K562 (cell line): ENCODE measurements around the gene HTR2A. TPM values are rescaled to one million over a fixed set of nuclear protein-coding genes. Genes with fewer than 3 reads are reported as not detected.

Experiments
- ATAC-seq: fragments of 200-7000 bp; cut with Tn5 transposase; 3 replicates; pipeline ENCODE4 v1.9.1; 2020; ENCODE audit warnings: moderate library complexity
- BruUV-seq: library from RNA; stranded (reverse); fragments of 400-500 nt; replicated peaks from 2 replicates; lab custom pipeline; 2021; lab: Mats Ljungman, UMichigan
- CTCF ChIA-PET: fragments of 300-600 bp; formaldehyde crosslinking; extraction: SDS; loops from one replicate; lab custom pipeline; 2021; ENCODE audit warnings: low intra/inter-chr PET ratio; lab: Yijun Ruan, JAX
- POLR2A ChIA-PET: fragments of 300-600, 350-650 bp; sonication (Branson Sonifier 250); formaldehyde crosslinking; extraction: SDS; loops from one replicate; lab custom pipeline; 2021; ENCODE audit warnings: antibody characterized with exemption, inconsistent platforms; lab: Yijun Ruan, JAX
- DNase-seq, 4 experiments: peaks; one replicate each; pipeline versions ENCODE4 v3.0.0 to v3.0.0-alpha.2; 2011 to 2018; ENCODE audit warnings: low spot score in 3 of 4, mixed read lengths in 3 of 4; ENCODE audit errors: extremely low read depth in 1 of 4
- FAIRE-seq: peaks from 2 replicates; lab custom pipeline; 2011; peaks lifted over from hg19 to GRCh38; lab: Jason Lieb, UNC
- H2AFZ ChIP-seq: 2 replicates; pipeline ENCODE4 v1.6.0; 2011; ENCODE audit warnings: low read depth, low read length, control low read depth, inconsistent platforms
- H3K27ac ChIP-seq: fragments of 200-600 bp; 3 replicates; pipeline ENCODE4 v1.8.0; 2011; ENCODE audit warnings: low read depth, mild to moderate bottlenecking, control low read depth, inconsistent platforms, low read length, moderate library complexity, mixed read lengths; ENCODE audit errors: extremely low read depth
- H3K27me3 ChIP-seq, 2 experiments: fragments of 300-600 bp in 1 of 2; 2 replicates in 1 of 2; 3 replicates in 1 of 2; pipeline versions ENCODE4 v1.6.0 to v1.8.0; 2011; ENCODE audit warnings: inconsistent platforms in 2 of 2, low read length in 2 of 2, mild to moderate bottlenecking in 1 of 2, mixed read lengths in 1 of 2, moderate library complexity in 1 of 2; ENCODE audit not compliant: control insufficient read depth in 2 of 2, insufficient read depth in 2 of 2
- H3K36me3 ChIP-seq: fragments of 300-600 bp; 3 replicates; pipeline ENCODE4 v1.8.0; 2011; ENCODE audit warnings: mild to moderate bottlenecking, low read length, inconsistent platforms; ENCODE audit not compliant: control insufficient read depth, insufficient read depth
- H3K4me1 ChIP-seq, 2 experiments: fragments of 200-600 bp in 1 of 2; replicated peaks in 1 of 2; 2 replicates in 1 of 2; 3 replicates in 1 of 2; pipeline versions ENCODE4 v1.5.1 to v1.8.0; 2011; ENCODE audit warnings: inconsistent platforms in 2 of 2, low read length in 2 of 2, mild to moderate bottlenecking in 1 of 2, mixed read lengths in 1 of 2, moderate library complexity in 1 of 2; ENCODE audit not compliant: control insufficient read depth in 2 of 2, insufficient read depth in 2 of 2
- H3K4me2 ChIP-seq: 2 replicates; pipeline ENCODE4 v1.6.1; 2011; ENCODE audit warnings: low read length, control low read depth, inconsistent platforms, mixed read lengths; ENCODE audit not compliant: insufficient read depth
- H3K4me3 ChIP-seq: fragments of 200-600 bp; sonication (generic), shearing (Covaris generic); 2 replicates; pipeline ENCODE4 v1.5.1; 2016; ENCODE audit warnings: control low read depth, inconsistent platforms
- H3K79me2 ChIP-seq: fragments of 200-600 bp; 3 replicates; pipeline ENCODE4 v1.8.0; 2011; ENCODE audit warnings: low read length, inconsistent platforms; ENCODE audit not compliant: control insufficient read depth, insufficient read depth
- H3K9ac ChIP-seq, 2 experiments: 2 replicates each; pipeline versions ENCODE4 v1.6.0 to v1.6.1; 2011; ENCODE audit warnings: low read depth in 2 of 2, low read length in 2 of 2, control low read depth in 1 of 2, inconsistent platforms in 1 of 2, mild to moderate bottlenecking in 1 of 2, mixed read lengths in 1 of 2; ENCODE audit not compliant: insufficient read depth in 1 of 2
- H3K9me1 ChIP-seq: one replicate; pipeline ENCODE4 v1.6.0; 2011; ENCODE audit warnings: inconsistent platforms, mild to moderate bottlenecking, low read length, moderate library complexity; ENCODE audit not compliant: control insufficient read depth, insufficient read depth
- H3K9me3 ChIP-seq: replicated peaks from 2 replicates; pipeline ENCODE4 v1.5.1; 2011; ENCODE audit warnings: low read depth, low read length, inconsistent platforms; ENCODE audit not compliant: control insufficient read depth, insufficient read depth
- H4K20me1 ChIP-seq: replicated peaks from 2 replicates; pipeline ENCODE4 v1.6.1; 2011; ENCODE audit warnings: low read length, inconsistent platforms, mixed read lengths; ENCODE audit not compliant: control insufficient read depth, insufficient read depth
- ARID2 ChIP-seq: fragments of 450-650 bp; IDR thresholded peaks from 2 replicates; pipeline ENCODE4 v1.6.1; 2017; ENCODE audit warnings: antibody characterized with exemption, mild to moderate bottlenecking
- FUS ChIP-seq: fragments of 200-400 bp; formaldehyde crosslinking; optimal IDR thresholded peaks from 2 replicates; pipeline ENCODE3; 2017; ENCODE audit warnings: low read depth, low read length
- HOXB6 ChIP-seq: fragments of 250-450 bp; sonication (Bioruptor Pico); IDR thresholded peaks from 2 replicates; pipeline ENCODE4 v1.5.1; 2022; ENCODE audit warnings: mild to moderate bottlenecking, borderline replicate concordance
- JUN ChIP-seq, 2 experiments: sonication (generic) in 1 of 2; formaldehyde crosslinking in 1 of 2; IDR thresholded peaks; 2 replicates each; pipeline versions ENCODE4 v1.6.1 to v1.8.0; 2012 to 2022; ENCODE audit warnings: borderline replicate concordance in 2 of 2, mild to moderate bottlenecking in 2 of 2, improper control_type of control experiment in 1 of 2, low read depth in 1 of 2, low read length in 1 of 2, missing genetic modification reagents in 1 of 2
- KDM4B ChIP-seq, 2 experiments: fragments of 450-650 bp in 1 of 2; sonication (generic) in 1 of 2; IDR thresholded peaks; 2 replicates each; pipeline ENCODE4 v1.6.1; 2016 to 2017; ENCODE audit warnings: borderline replicate concordance in 2 of 2, antibody characterized with exemption in 1 of 2, low read depth in 1 of 2, mild to moderate bottlenecking in 1 of 2
- KLF13 ChIP-seq: fragments of 450-650 bp; IDR thresholded peaks from 2 replicates; pipeline ENCODE4 v1.6.1; 2016; ENCODE audit warnings: missing genetic modification characterization, low read depth, mild to moderate bottlenecking, missing compliant biosample characterization, moderate library complexity, borderline replicate concordance
- NFXL1 ChIP-seq: fragments of 450-650 bp; formaldehyde crosslinking; IDR thresholded peaks from 2 replicates; pipeline ENCODE4 v1.4.0; 2021; ENCODE audit warnings: mild to moderate bottlenecking
- NR1H2 ChIP-seq: sonication (generic); formaldehyde crosslinking; IDR thresholded peaks from 2 replicates; pipeline ENCODE4 v1.4.0; 2020; ENCODE audit warnings: mild to moderate bottlenecking, missing genetic modification reagents
- RFX7 ChIP-seq: fragments of 250-450 bp; sonication (Bioruptor Pico); IDR thresholded peaks from 2 replicates; pipeline ENCODE4 v1.5.1; 2021; ENCODE audit warnings: mild to moderate bottlenecking
- ZNF184 ChIP-seq: sonication (generic); formaldehyde crosslinking; IDR thresholded peaks from 2 replicates; pipeline ENCODE4 v1.5.0; 2020; ENCODE audit warnings: missing genetic modification reagents
- ZNF384 ChIP-seq: IDR thresholded peaks from 2 replicates; pipeline ENCODE4 v1.6.1; 2012; ENCODE audit warnings: low read depth, low read length, improper control_type of control experiment
- ZNF445 ChIP-seq: fragments of 250-450 bp; sonication (Bioruptor Pico); IDR thresholded peaks from 2 replicates; pipeline ENCODE4 v1.4.0; 2020; ENCODE audit warnings: low read depth, mild to moderate bottlenecking, moderate library complexity
- WGBS: fragments of 100-300 bp; shearing (Covaris generic); methylation state at CpG from one replicate; pipeline ENCODE4 v1.1.6; 2016; ENCODE audit warnings: low coverage, mixed read lengths; ENCODE audit not compliant: insufficient coverage; ENCODE audit errors: missing lambda C conversion rate; 5-methylcytosine and 5-hydroxymethylcytosine counted together
- in situ Hi-C: fragments of 300-500 bp; cut with MboI; formaldehyde crosslinking; loops from 4 replicates; pipeline ENCODE4 v1.15.0; 2018; ENCODE audit warnings: inconsistent platforms, mixed read lengths
- intact Hi-C: fragments of 100-400 bp; cut with micrococcal nuclease; formaldehyde crosslinking; loops from 2 replicates; pipeline ENCODE4 v1.14.2; 2022
- polyA plus RNA-seq, 8 experiments: library from polyadenylated mRNA; depleted of rRNA in 4 of 8; stranded (reverse) in 5 of 8; unstranded in 3 of 8; fragments of >200 nt; fragmentation: Nextera tagmentation in 2 of 8; fragmentation: Illumina TruSeq in 1 of 8; extraction: Ambion mirVana in 2 of 8; extraction: Trizol in 1 of 8; gene quantifications; 2 replicates each; pipeline versions ENCODE4 v1.2.1 to v1.2.3, GENCODE V29; 2011 to 2014; ENCODE audit warnings: inconsistent platforms in 1 of 8, missing spikeins in 1 of 8
- total RNA-seq, 7 experiments: library from RNA; depleted of rRNA in 6 of 7; stranded (reverse); fragments of >200 nt in 6 of 7; fragmentation: Illumina TruSeq in 2 of 7; extraction: Trizol in 2 of 7; gene quantifications; 2 replicates each; pipeline versions ENCODE4 v1.2.1 to v1.2.3, GENCODE V29; 2011 to 2021; ENCODE audit warnings: low replicate concordance in 1 of 7
- TF ChIP-seq, protein P1 (sequence below): fragments of 250-450 bp; sonication (Bioruptor Pico); IDR thresholded peaks from 2 replicates; pipeline ENCODE4 v1.5.0; 2021
- TF ChIP-seq, protein P2 (sequence below): fragments of 250-450 bp; sonication (Bioruptor Pico); IDR thresholded peaks from 2 replicates; pipeline ENCODE4 v1.5.0; 2020; ENCODE audit warnings: mild to moderate bottlenecking
- TF ChIP-seq, protein P3 (sequence below): fragments of 150-350 bp; IDR thresholded peaks from 2 replicates; pipeline ENCODE4 v1.6.1; 2014; ENCODE audit warnings: low read depth, mild to moderate bottlenecking, low read length, borderline replicate concordance

The HTR2A gene
- total and polyA plus RNA-seq, 9 of the 15 experiments (the other 6 are each of a cell fraction or from before 2014, with no cell fraction given) = not detected

DNA sequence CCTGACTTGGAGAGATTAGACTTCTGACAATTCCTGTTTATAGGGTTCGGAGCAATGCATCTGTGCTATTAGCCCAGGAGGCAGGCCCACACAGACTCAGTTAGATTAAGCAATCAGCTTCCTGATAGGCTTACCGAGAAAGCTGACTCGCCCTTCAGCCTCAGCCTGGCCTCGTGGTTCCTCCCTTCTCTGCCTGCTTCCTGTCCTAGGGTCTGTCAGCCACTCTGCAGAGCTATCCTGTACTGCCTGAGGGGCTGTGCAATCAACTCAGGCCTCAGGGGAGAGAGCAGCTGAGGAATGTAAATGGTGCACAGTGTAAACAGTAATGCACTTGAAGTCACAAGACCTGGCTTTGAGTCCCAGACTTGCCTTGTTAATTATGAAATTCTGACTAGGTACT lies 30.7 kb downstream of the HTR2A start:
- Histone ChIP-seq H3K27me3 (no peaks in the 10 kb centered on the region), H3K27ac (no peak overlapping the region), H3K4me1 (no peaks in the 10 kb centered on the region), H3K9ac (no peak overlapping the region), H2AFZ (no peak overlapping the region), H3K4me3 (no peak overlapping the region), H3K4me2 (no peak overlapping the region), H3K79me2 (no peaks in the 10 kb centered on the region), H4K20me1 (no peaks in the 10 kb centered on the region), H3K9me1 (no peaks in the 10 kb centered on the region), H3K36me3 (no peaks in the 10 kb centered on the region), H3K9me3 (no peaks in the 10 kb centered on the region)
- ATAC-seq (no peak), DNase-seq (no peak), FAIRE-seq (no peak)
- CTCF ChIA-PET = no interaction called here
- TF ChIP-seq ZNF445 (CRISPR knock-in tag) (no peak), ZNF384 (no peak), NR1H2 (CRISPR knock-in tag) (no peak), ZNF184 (no peak), HOXB6 (CRISPR knock-in tag) (no peak), FUS (no peak), JUN (IDR thresholded peaks at IDR 0.05; ENCODE audit: borderline replicate concordance, low read depth, low read length) (no peak), JUN (CRISPR knock-in tag; IDR thresholded peaks at IDR 0.05; ENCODE audit: borderline replicate concordance) (no peak), KDM4B (IDR thresholded peaks at IDR 0.05; ENCODE audit: borderline replicate concordance in 2 of 2, low read depth in 1 of 2) (no peak), RFX7 (CRISPR knock-in tag) (no peak), KLF13 (no peak), NFXL1 (no peak), ARID2 (no peak)
- TF ChIP-seq, protein P1, sequence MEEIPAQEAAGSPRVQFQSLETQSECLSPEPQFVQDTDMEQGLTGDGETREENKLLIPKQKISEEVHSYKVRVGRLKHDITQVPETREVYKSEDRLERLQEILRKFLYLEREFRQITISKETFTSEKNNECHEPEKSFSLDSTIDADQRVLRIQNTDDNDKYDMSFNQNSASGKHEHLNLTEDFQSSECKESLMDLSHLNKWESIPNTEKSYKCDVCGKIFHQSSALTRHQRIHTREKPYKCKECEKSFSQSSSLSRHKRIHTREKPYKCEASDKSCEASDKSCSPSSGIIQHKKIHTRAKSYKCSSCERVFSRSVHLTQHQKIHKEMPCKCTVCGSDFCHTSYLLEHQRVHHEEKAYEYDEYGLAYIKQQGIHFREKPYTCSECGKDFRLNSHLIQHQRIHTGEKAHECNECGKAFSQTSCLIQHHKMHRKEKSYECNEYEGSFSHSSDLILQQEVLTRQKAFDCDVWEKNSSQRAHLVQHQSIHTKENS (CRISPR knock-in tag) = no peak
- TF ChIP-seq, protein P2, sequence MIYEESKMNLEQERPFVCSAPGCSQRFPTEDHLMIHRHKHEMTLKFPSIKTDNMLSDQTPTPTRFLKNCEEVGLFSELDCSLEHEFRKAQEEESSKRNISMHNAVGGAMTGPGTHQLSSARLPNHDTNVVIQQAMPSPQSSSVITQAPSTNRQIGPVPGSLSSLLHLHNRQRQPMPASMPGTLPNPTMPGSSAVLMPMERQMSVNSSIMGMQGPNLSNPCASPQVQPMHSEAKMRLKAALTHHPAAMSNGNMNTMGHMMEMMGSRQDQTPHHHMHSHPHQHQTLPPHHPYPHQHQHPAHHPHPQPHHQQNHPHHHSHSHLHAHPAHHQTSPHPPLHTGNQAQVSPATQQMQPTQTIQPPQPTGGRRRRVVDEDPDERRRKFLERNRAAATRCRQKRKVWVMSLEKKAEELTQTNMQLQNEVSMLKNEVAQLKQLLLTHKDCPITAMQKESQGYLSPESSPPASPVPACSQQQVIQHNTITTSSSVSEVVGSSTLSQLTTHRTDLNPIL = no peak
- TF ChIP-seq, protein P3, sequence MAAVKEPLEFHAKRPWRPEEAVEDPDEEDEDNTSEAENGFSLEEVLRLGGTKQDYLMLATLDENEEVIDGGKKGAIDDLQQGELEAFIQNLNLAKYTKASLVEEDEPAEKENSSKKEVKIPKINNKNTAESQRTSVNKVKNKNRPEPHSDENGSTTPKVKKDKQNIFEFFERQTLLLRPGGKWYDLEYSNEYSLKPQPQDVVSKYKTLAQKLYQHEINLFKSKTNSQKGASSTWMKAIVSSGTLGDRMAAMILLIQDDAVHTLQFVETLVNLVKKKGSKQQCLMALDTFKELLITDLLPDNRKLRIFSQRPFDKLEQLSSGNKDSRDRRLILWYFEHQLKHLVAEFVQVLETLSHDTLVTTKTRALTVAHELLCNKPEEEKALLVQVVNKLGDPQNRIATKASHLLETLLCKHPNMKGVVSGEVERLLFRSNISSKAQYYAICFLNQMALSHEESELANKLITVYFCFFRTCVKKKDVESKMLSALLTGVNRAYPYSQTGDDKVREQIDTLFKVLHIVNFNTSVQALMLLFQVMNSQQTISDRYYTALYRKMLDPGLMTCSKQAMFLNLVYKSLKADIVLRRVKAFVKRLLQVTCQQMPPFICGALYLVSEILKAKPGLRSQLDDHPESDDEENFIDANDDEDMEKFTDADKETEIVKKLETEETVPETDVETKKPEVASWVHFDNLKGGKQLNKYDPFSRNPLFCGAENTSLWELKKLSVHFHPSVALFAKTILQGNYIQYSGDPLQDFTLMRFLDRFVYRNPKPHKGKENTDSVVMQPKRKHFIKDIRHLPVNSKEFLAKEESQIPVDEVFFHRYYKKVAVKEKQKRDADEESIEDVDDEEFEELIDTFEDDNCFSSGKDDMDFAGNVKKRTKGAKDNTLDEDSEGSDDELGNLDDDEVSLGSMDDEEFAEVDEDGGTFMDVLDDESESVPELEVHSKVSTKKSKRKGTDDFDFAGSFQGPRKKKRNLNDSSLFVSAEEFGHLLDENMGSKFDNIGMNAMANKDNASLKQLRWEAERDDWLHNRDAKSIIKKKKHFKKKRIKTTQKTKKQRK = no peak
- in situ Hi-C loops = no loop called here
- BruUV-seq = no TSS peak
- intact Hi-C loops = no loop called here
- POLR2A ChIA-PET = no interaction called here
- WGBS = 2% methylated on average over 4 of the region's 4 CpGs
